Lower leg skin (tissue), 4 donors: ENCODE measurements around the gene ARL10. TPM values are rescaled to one million over a fixed set of nuclear protein-coding genes. Genes with fewer than 3 reads are reported as not detected.

Source experiments
- DNase-seq, 2 donors: peaks; one replicate each; pipeline ENCODE4 v3.0.0-alpha.2; 2019; ENCODE audit warnings: low spot score in 2 of 2
- H3K4me3 ChIP-seq: fragments of 200-600 bp; sonication (generic); 2 replicates; pipeline ENCODE4 v1.5.1; 2017; ENCODE audit warnings: mild to moderate bottlenecking, low read depth; ENCODE audit not compliant: poor library complexity, severe bottlenecking
- CTCF ChIP-seq, 3 donors: fragments of 450-650 bp; IDR thresholded peaks; one replicate each; pipeline ENCODE4 v1.5.1; 2016; ENCODE audit warnings: antibody characterized with exemption in 3 of 3, mild to moderate bottlenecking in 3 of 3, moderate library complexity in 2 of 3
- POLR2A ChIP-seq, 2 donors: fragments of 450-650 bp; IDR thresholded peaks; one replicate each; pipeline ENCODE4 v1.6.1; 2016 to 2017; ENCODE audit warnings: antibody characterized with exemption in 2 of 2, mild to moderate bottlenecking in 1 of 2, moderate library complexity in 1 of 2
- WGBS, 2 donors: methylation state at CpG; one replicate each; pipeline ENCODE4 v1.1.5; 2018; 5-methylcytosine and 5-hydroxymethylcytosine counted together
- intact Hi-C: fragments of 100-400 bp; cut with DNase I; formaldehyde crosslinking; loops from one replicate; pipeline ENCODE4 v1.15.0; 2023; ENCODE audit warnings: low total_unique reads
- total RNA-seq, 4 donors: library from RNA; depleted of rRNA; stranded (reverse); fragments of >200 nt; gene quantifications; one replicate each; pipeline ENCODE4 v1.1.0, GENCODE V29; 2016

ARL10 gene
- total RNA-seq, 4 donors from 2014 or later = 6.1 to 13.5 (median 8.8) TPM

GRCh38 chr5:176415952-176416924 is 51.0 kb downstream of the ARL10 start, which contains the start of gene CLTB:
Gene CLTB, minus strand, starts transcription at chr5:176416539. Its CDS starts 176 bp downstream, at chr5:176416363.
- TF ChIP-seq CTCF (IDR thresholded peaks at IDR 0.05) (no peak), POLR2A (IDR thresholded peaks at IDR 0.05) (no peak)
- intact Hi-C loops = loop anchor here (10.0 kb wide), 1 partner anchor 119 kb away; the partner anchor contains the start of gene RNF44
- 2 to 4% methylated on average over 18 to 35 of the region's 107 CpGs for WGBS, 2 donors
- peak; percentile 86 to 97 for DNase-seq
- H3K4me3 ChIP-seq = peak within 1 kb of the TSS; percentile 96

- DNase-seq = peak in 1 of 2 donors; percentile 79
- intact Hi-C loops = loop anchor here (10.0 kb wide), 1 partner anchor 118 kb away; the partner anchor contains the start of gene RNF44
- no peak for TF ChIP-seq CTCF (IDR thresholded peaks at IDR 0.05)
- TF ChIP-seq POLR2A (IDR thresholded peaks at IDR 0.05) = no peak
- H3K4me3 ChIP-seq = no peak overlapping the region
- 68 to 71% methylated on average over 11 of the region's 11 CpGs for WGBS, 2 donors
These were observed 51.7 kb downstream of the ARL10 start for GRCh38 chr5:176416965-176417364.

GRCh38 chr5:176418251-176418650 is 53.0 kb downstream of the ARL10 start:
- 87 to 92% methylated on average over 9 of the region's 9 CpGs for WGBS, 2 donors
- intact Hi-C loops = loop anchor here (10.0 kb wide), 1 partner anchor 117 kb away; the partner anchor contains the start of gene RNF44
- H3K4me3 ChIP-seq = no peak overlapping the region
- peak in 1 of 2 donors; percentile 75 for DNase-seq
- TF ChIP-seq CTCF (IDR thresholded peaks at IDR 0.05) = peak in 1 of 3 donors; percentile 47
- TF ChIP-seq POLR2A (IDR thresholded peaks at IDR 0.05) = no peak

- H3K4me3 ChIP-seq = no peak overlapping the region
- intact Hi-C loops = no loop called here
- TF ChIP-seq POLR2A (IDR thresholded peaks at IDR 0.05) (no peak), CTCF (IDR thresholded peaks at IDR 0.05) (no peak)
- no peak for DNase-seq
- WGBS, 2 donors = 84 to 87% methylated on average over 5 of the region's 5 CpGs
These were observed 54.8 kb downstream of the ARL10 start for GRCh38 chr5:176420086-176420485.

GRCh38 chr5:176420972-176421544 is 55.8 kb downstream of the ARL10 start:
- WGBS, 2 donors = 73 to 76% methylated on average over 2 of the region's 2 CpGs
- no peak overlapping the region for H3K4me3 ChIP-seq
- TF ChIP-seq CTCF (IDR thresholded peaks at IDR 0.05) (no peak), POLR2A (IDR thresholded peaks at IDR 0.05) (no peak)
- intact Hi-C loops = no loop called here
- no peak for DNase-seq
